Raji (cell line): ENCODE results near the gene SOX18.

Experiments
- POLR2A ChIP-seq: IDR thresholded peaks from 2 replicates; pipeline ENCODE4 v1.6.1; 2011; ENCODE audit warnings: low read depth, low read length, control low read depth; ENCODE audit not compliant: insufficient read depth

The SOX18 gene

DNA sequence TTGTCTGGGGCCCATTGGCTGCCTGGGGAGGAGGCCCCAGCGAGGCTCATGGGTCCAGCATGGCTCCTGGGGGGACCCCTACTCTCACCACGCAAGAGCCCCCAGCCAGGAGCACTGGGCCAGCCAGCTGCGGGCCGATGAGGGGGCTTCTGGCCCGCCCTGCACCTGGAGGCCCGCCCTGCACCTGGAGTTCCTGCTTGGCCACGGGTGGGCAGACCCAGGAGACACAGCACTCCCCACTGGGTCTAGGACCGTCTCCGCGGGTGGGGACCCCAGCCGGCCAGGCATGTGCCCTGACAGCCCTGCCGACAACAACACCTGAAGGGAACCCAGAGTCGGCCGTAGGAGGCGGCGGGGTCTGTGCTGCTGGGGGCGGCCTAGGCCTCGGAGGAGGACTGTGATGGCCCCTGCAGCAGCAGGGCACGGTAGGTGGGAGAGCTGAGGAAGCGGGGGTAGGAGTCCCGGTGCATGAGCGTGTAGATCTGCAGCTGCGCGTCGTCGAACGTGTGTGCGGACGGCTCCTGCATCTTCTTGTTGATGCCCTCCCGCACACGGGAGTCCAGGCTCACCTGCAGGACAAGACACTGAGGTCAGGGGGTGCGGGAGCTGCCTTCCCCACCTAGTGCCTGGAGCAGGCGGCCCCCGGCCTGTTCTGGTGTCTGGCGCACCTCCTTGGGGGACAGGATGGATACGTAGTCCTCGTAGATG is 24.2 kb upstream of the SOX18 start:
- TF ChIP-seq POLR2A, result no peak

- TF ChIP-seq POLR2A, result no peak
These were observed 23.1 kb upstream of the SOX18 start for GRCh38 chr20:64072498-64073063.

DNA sequence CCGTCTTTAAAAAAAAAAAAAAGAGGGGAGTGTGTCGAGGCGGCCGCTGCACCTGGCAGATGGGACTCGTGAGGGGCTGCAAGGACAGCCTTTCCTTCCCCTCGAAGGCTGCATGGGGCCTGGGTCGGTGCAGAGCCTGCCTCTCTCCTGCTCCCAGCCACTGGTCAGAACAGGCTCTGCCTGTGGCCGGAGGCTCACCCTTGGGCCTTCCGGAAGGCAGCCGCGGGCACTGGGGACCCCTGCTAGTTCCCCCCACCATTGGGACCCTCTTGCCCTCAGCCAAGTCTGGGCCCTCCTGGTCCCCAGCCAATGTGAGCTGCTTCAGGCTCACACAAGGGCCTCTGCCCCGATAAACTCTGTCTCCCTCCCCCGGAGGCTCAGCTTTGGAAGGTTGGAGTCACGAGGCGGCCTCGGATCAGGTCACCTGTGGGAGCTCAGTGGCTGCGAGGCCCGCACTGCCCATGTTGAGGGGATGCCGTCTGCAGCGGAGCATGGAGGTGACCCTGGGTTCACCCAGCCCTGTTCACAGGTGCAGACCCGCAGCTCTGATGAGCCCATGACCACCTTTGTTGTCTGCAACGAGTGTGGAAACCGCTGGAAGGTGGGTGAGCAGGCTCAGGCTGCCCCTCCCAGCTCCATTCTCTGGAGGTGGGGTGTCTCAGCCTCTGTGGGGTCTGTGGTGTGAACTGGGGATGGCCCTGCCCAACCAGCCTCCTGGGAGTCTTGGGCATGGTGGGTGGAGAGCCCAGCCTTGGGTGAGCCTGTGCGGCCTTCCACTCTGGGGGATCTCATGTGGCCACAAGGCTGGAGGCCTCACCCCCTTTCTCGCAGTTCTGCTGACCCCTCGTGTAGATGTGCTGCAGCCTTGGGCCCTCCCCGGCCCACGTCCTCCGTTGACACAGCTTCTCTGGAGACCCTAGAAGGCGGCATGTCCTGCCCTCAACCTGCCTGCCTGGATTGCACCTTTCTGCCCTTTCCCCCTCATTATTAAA is 22.2 kb upstream of the SOX18 start:
- peak; percentile 40 for TF ChIP-seq POLR2A

- TF ChIP-seq POLR2A, result no peak; the same call in 1 of the 2 replicates
These were observed 21.0 kb upstream of the SOX18 start for GRCh38 chr20:64070244-64070993.

GRCh38 chr20:64069614-64070243 is 20.3 kb upstream of the SOX18 start:
- no peak; the same call in 1 of the 2 replicates for TF ChIP-seq POLR2A

DNA sequence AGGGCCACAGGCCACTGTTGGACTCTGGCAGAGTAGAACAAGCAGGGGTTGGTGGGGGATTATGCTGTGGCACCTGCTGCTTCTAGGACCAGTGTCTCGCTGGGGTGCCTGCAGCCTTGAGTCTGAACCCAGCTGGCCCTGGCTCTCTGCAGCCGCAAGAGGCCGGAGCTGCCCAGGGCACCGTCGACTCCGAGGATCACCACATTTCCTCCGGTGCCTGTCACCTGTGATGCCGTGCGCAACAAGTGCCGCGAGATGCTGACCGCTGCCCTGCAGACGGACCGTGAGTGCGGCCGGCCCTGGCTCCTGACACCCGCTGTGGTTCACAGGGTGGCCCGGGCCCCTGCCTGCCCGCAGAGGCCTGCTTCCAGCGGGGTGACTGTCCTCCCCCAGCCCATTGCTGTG is 19.8 kb upstream of the SOX18 start:
- TF ChIP-seq POLR2A, result no peak

- TF ChIP-seq POLR2A, result no peak
These were observed 19.2 kb upstream of the SOX18 start for GRCh38 chr20:64068386-64069208.

DNA sequence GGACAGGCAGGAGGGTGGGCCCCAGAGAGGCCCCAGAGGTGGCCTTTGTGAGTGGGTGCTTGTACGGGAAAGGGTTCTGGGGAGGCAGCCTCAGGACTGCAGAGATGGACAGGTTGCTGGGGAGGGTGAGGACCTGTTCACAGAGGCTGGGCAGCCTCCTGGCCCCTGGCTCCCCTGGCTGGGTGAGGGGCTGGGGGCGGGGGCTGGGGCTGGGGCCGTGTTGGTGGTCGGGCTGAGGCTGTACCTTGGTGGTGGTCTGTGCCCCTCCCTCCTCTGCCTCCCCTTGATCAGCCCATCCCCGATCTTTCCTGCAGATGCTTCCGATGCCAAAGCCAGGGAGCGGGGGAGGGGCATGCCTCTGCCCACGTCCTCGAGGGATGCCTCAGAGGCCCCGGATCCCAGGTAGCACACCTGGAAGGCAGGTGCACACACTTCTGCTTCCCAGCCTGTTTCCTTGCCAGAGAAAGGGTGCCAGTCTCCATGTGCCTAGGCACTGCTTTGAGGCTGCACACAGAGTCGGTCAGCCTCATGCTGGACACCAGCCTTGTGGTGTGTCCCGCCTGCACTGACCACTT is 18.4 kb upstream of the SOX18 start:
- no peak for TF ChIP-seq POLR2A

DNA sequence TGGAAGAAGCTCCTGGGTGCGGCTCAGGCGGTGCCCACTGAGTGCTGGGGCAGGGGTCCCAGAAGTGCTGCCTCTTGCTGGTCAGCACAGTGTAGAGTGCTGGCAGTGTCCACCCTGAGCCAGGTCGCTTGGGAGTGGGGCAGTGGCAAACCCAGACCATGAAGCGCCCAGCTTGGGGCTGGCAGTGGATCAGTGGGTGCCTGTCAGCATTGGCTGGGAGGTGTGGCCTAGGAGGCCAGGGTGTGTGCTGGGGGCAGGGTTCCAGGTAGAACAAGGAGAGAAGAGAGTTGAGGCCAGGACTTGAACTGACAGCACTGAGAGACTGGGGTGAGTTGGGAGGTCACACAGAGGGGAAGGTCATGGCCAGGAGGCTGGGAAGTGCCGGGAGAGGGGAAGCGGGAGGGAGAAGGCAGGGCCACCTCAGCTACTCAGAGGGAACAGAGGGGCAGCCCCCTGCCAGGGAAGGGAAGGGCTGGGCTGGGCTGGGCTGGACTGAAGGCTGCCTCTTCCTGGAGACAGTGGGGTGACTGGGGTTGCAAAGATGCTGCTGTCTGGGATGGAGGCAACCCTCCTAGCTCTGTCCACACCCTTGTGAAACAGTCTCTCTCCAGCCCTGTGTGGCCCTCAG is 17.7 kb upstream of the SOX18 start:
- TF ChIP-seq POLR2A, result no peak

GRCh38 chr20:64065974-64066343 is 16.5 kb upstream of the SOX18 start:
- no peak for TF ChIP-seq POLR2A

DNA sequence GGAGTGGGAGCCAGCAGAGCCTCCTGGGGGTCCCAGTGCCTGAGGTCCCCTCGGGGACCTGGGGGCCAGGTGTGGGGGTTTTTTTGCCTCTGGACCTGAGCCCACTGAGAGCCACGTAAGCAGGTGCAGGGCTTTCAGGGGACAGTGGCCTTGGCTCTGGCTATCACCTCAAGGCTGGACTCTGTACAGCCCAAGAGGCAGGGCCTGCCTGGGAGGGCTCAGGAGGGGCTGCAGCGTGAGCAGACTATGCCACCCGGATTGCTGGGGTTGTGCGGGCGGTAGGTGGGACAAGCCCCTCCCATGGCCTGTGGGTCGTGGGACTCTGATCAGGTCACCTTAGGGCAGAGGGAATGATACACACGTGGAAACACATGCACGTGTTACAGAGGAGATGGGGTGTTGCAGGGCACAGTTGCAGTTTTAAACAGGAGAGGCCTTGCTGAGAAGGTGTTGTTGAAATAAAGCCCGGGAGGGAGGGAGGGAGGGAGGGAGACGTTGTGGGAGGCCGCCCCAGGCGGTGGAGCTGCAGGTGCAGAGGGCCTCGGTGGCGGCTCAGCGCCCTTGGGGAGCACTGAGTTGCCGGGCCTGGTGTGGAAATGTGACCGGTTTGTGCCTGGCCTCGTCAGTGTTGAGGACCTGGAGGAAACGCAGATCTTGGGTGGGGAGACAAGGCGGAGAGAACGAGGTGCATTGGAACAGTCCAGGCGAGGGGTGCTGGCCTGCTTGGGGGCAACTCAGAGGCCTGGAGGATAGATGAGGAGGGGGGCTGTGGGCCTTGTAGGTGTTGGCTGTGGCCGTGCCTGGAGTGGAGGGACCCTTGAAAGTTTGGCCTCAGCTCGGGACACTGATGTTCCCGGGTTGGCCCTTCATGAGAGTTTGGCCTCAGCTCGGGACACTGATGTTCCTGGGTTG is 15.9 kb upstream of the SOX18 start:
- TF ChIP-seq POLR2A, result peak; percentile 11; the same call in 1 of the 2 replicates

DNA sequence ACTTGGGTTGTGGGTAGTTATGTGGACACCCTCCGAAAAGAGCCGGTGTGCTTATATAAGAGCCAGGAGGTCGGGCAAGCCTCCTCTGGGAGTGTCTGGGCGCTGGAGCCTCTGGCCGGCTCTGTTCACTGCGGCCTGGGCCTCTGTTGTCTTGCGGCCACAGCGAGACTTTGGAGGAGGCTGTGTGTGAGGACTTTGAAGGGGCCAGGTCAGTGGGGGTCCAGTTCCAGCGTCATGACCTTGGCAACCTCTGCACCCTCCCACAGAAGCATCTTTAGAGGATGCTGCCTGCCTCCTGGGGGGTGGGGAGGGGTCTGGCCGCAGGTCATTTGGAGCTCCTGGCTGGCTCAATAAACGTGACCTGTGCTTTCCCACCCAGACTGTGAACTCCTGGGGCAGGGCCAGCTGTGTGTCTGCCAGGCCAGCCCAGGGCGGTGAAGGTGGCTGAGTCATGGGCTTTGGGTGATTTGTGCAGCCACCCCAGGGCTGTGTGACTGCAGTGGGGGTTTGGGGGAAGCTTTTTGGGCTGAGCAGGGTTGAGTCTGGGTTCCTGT is 14.8 kb upstream of the SOX18 start:
- 0 out of 2 replicates have a peak, but pooled peaks have one; percentile 14 for TF ChIP-seq POLR2A
